Loucy (cell line): ENCODE results near the gene MYO1D.

Source experiments
- H2AFZ ChIP-seq: fragments of 200-600 bp; sonication (generic); 2 replicates; pipeline ENCODE4 v1.6.0; 2016; ENCODE audit warnings: antibody characterized with exemption, mild to moderate bottlenecking, low read length, moderate library complexity
- H3F3A ChIP-seq: fragments of 200-600 bp; 2 replicates; pipeline ENCODE4 v1.6.0; 2016; ENCODE audit warnings: antibody characterized with exemption, low read depth, mild to moderate bottlenecking
- H3K27me3 ChIP-seq: fragments of 200-600 bp; sonication (generic); 2 replicates; pipeline ENCODE4 v1.6.1; 2014; ENCODE audit warnings: low read length, mild to moderate bottlenecking; ENCODE audit not compliant: insufficient read depth, poor library complexity, severe bottlenecking
- H3K36me3 ChIP-seq: fragments of 200-600 bp; sonication (generic); 2 replicates; pipeline ENCODE4 v1.6.1; 2016; ENCODE audit warnings: low read length; ENCODE audit not compliant: insufficient read depth
- H3K4me1 ChIP-seq: fragments of 200-600 bp; sonication (generic); 2 replicates; pipeline ENCODE4 v1.5.1; 2014; ENCODE audit warnings: low read length, mild to moderate bottlenecking; ENCODE audit not compliant: insufficient read depth, poor library complexity, severe bottlenecking
- H3K4me2 ChIP-seq: fragments of 200-600 bp; sonication (generic); 2 replicates; pipeline ENCODE4 v1.6.0; 2014; ENCODE audit warnings: antibody characterized with exemption, low read length, low read depth, mild to moderate bottlenecking; ENCODE audit not compliant: poor library complexity, severe bottlenecking
- H3K4me3 ChIP-seq: fragments of 200-600 bp; sonication (generic); 2 replicates; pipeline ENCODE4 v1.5.1; 2014; ENCODE audit warnings: low read length, mild to moderate bottlenecking, mixed read lengths; ENCODE audit not compliant: poor library complexity, severe bottlenecking
- H3K79me2 ChIP-seq: fragments of 200-600 bp; sonication (generic); 2 replicates; pipeline ENCODE4 v1.6.1; 2014; ENCODE audit warnings: low read length; ENCODE audit not compliant: insufficient read depth
- H3K9ac ChIP-seq: fragments of 200-600 bp; sonication (generic); 2 replicates; pipeline ENCODE4 v1.6.0; 2014; ENCODE audit warnings: mild to moderate bottlenecking, low read depth, low read length, moderate library complexity; ENCODE audit not compliant: poor library complexity, severe bottlenecking
- H3K9me2 ChIP-seq: fragments of 200-600 bp; sonication (generic); replicated peaks from 2 replicates; pipeline ENCODE4 v1.6.1; 2016; ENCODE audit warnings: low read depth, low read length, mixed read lengths
- H3K9me3 ChIP-seq: fragments of 200-600 bp; sonication (generic); 2 replicates; pipeline ENCODE4 v1.6.1; 2014; ENCODE audit warnings: mild to moderate bottlenecking, antibody characterized with exemption, low read length, low read depth; ENCODE audit not compliant: insufficient read depth
- H4K20me1 ChIP-seq: fragments of 200-600 bp; sonication (generic); 2 replicates; pipeline ENCODE4 v1.6.0; 2014; ENCODE audit warnings: antibody characterized with exemption, low read length, mild to moderate bottlenecking; ENCODE audit not compliant: insufficient read depth, poor library complexity, severe bottlenecking
- CTCF ChIP-seq: fragments of 200-600 bp; sonication (generic); conservative IDR thresholded peaks from 2 replicates; pipeline ENCODE4 v1.5.1; 2014; ENCODE audit warnings: mild to moderate bottlenecking, antibody characterized with exemption, low read length
- EZH2phosphoT487 ChIP-seq: fragments of 200-600 bp; IDR thresholded peaks from 2 replicates; pipeline ENCODE4 v1.6.1; 2018; ENCODE audit warnings: antibody characterized with exemption, mild to moderate bottlenecking, moderate library complexity, borderline replicate concordance

The MYO1D gene

GRCh38 chr17:32488177-32488542 lies 388.8 kb downstream of the MYO1D start:
- no peak overlapping the region for H3K4me3 ChIP-seq
- H3K36me3 ChIP-seq, result no peaks in the 10 kb centered on the region
- no peaks in the 10 kb centered on the region for H3K4me1 ChIP-seq
- no peaks in the 10 kb centered on the region for H3K9me3 ChIP-seq
- no peak overlapping the region for H3K9ac ChIP-seq
- TF ChIP-seq CTCF (no peak), EZH2phosphoT487 (no peak)
- H2AFZ ChIP-seq, result no peak overlapping the region
- H3K4me2 ChIP-seq, result no peak overlapping the region
- no peaks in the 10 kb centered on the region for H4K20me1 ChIP-seq
- H3K27me3 ChIP-seq, result no peaks in the 10 kb centered on the region
- H3K79me2 ChIP-seq, result no peaks in the 10 kb centered on the region
- H3F3A ChIP-seq, result no peaks in the 10 kb centered on the region
- no peaks in the 10 kb centered on the region for H3K9me2 ChIP-seq

- Histone ChIP-seq H3K79me2 (no peaks in the 10 kb centered on the region), H4K20me1 (no peaks in the 10 kb centered on the region), H3K4me3 (peak overlapping the region; percentile 35), H3K36me3 (no peaks in the 10 kb centered on the region), H3K4me2 (no peak overlapping the region), H3K9ac (no peak overlapping the region), H2AFZ (no peak overlapping the region), H3K9me2 (no peaks in the 10 kb centered on the region), H3K4me1 (no peaks in the 10 kb centered on the region), H3F3A (no peaks in the 10 kb centered on the region), H3K9me3 (no peaks in the 10 kb centered on the region), H3K27me3 (no peaks in the 10 kb centered on the region)
- TF ChIP-seq CTCF (no peak), EZH2phosphoT487 (no peak)
These were observed 389.3 kb downstream of the MYO1D start for GRCh38 chr17:32487473-32488176.

- no peaks in the 10 kb centered on the region for H3K79me2 ChIP-seq
- no peaks in the 10 kb centered on the region; the same call in 1 of the 2 replicates for H3K36me3 ChIP-seq
- H3K9me3 ChIP-seq, result no peaks in the 10 kb centered on the region
- H3K4me1 ChIP-seq, result no peaks in the 10 kb centered on the region
- peak within 1 kb of the TSS; percentile 52 for H3K4me3 ChIP-seq
- peak within 1 kb of the TSS; percentile 27 for H3K9ac ChIP-seq
- H3K9me2 ChIP-seq, result no peaks in the 10 kb centered on the region
- H2AFZ ChIP-seq, result no peak within 1 kb of the TSS
- no peaks in the 10 kb centered on the region for H4K20me1 ChIP-seq
- H3K4me2 ChIP-seq, result peak within 1 kb of the TSS; percentile 40
- no peaks in the 10 kb centered on the region for H3F3A ChIP-seq
- no peaks in the 10 kb centered on the region for H3K27me3 ChIP-seq
- TF ChIP-seq CTCF, result no peak
- no peak for TF ChIP-seq EZH2phosphoT487
These were observed 390.0 kb downstream of the MYO1D start, which contains the start of gene CDK5R1 for GRCh38 chr17:32486701-32487472. TSS of gene CDK5R1 (plus strand) at chr17:32486993. CDS start at chr17:32487621, 628 bp downstream.
